GM21825 (cell line): ENCODE measurements around the gene PHF20.
"Not testable (repeated sequence)": the region's sequence is repeated elsewhere in the genome, so short reads cannot be mapped to it uniquely, and the experiment has no call there.

Experiments
- ATAC-seq: cut with Tn5 transposase; IDR thresholded peaks from one replicate; pipeline ENCODE4 v1.9.1; 2021; ENCODE audit warnings: mild to moderate bottlenecking, moderate library complexity; ENCODE audit not compliant: unreplicated experiment

PHF20 gene

GRCh38 chr20:35883778-35884540 lies 112.1 kb downstream of the PHF20 start:
- ATAC-seq: no peak

DNA sequence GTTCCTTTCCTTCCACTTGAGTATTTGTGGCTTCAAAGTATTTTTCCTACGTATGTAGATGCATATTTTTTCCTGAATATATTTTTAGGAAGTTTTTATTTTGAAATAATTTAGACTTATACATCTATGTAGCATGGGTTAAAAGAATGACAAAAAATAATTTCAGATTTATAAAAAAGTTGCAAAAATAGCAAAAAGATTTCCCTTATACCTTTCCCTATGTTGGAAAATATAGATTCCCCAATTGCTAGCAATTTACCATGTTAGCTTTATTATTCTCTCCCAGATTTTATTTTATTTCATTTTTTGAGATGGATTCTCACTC lies 112.7 kb downstream of the PHF20 start:
- ATAC-seq: no peak

- ATAC-seq: no peak
Observed at GRCh38 chr20:35885212-35885611, 113.4 kb downstream of the PHF20 start.

- ATAC-seq: no peak
Observed at GRCh38 chr20:35886537-35886936, 114.7 kb downstream of the PHF20 start.

GRCh38 chr20:35887393-35888064 lies 115.7 kb downstream of the PHF20 start:
- ATAC-seq: no peak

GRCh38 chr20:35888657-35889056 lies 116.8 kb downstream of the PHF20 start:
- no peak for ATAC-seq

DNA sequence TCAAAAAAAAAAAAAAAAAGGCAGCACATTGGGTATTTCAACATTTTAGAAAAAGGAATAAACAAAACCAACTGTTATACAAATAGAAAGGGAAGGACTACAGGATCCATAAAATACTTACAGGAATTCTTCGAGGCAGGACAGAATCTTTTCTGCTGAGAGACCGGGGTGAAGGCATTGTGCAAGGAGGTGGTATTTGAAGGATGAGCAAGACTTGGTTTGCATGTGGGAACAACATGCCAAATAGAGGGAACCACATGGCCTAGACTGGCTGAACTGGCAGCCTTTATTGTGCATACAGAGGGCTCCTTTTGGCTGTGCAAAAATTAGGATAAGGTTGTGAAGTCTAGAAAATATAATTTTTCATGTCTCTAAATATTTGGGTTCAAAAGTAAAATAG lies 119.6 kb downstream of the PHF20 start:
- no peak for ATAC-seq

GRCh38 chr20:35892871-35893270 lies 121.1 kb downstream of the PHF20 start:
- no peak for ATAC-seq

DNA sequence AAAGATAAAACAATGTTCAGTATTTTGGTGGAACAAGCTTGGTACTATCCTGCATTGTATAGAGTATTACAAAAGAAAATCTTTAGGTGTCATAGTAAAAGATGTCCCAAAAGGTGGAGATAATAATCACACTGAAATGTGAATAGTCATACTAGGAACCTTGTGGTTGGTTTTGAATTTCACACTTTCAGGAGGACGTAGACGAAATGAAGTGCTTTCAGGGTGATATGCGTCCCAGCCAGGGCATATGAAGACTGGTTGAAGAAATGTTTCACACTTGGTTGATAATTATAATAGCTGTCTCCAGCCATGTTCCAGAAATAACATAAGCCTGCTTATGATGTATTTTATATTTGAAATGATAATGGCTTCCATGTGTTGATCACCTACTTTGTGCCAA lies 122.1 kb downstream of the PHF20 start:
- ATAC-seq: peak; percentile 83

DNA sequence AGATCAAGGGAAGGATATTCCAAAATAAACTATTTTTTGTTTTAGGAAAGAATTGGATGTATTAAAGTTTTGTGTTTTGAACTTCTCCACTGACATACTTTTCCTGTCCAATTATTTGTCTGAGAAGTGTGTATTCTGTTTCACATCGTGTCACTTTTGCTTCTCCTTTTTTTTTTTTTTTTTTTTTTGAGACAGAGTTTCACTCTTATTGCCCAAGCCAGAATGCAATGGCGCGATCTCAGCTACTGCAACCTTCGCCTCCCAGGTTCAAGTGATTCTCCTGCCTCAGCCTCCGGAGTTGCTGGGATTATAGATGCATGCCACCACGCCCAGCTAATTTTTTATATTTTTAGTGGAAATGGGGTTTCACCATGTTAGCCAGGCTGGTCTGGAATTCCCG lies 123.7 kb downstream of the PHF20 start:
- not testable (repeated sequence) for ATAC-seq

- no peak for ATAC-seq
Observed at GRCh38 chr20:35899064-35899463, 127.2 kb downstream of the PHF20 start.

DNA sequence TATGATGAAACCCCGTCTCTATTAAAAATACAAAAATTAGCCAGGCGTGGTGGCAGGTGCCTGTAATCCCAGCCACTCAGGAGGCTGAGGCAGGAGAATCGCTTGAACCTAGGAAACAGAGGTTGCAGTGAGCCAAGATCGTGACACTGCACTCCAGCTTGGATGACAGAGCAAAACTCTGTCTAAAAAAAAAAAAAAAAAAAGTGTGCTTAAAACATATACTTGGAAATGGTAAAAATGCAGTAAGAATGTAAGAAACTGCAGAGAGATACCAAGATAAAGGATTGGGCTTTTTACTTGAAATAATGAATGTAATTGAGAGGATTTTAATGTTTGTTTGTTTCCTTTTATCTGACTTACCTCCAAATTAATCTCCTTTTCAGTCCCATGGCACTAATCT lies 129.4 kb downstream of the PHF20 start:
- ATAC-seq: not testable (repeated sequence)

DNA sequence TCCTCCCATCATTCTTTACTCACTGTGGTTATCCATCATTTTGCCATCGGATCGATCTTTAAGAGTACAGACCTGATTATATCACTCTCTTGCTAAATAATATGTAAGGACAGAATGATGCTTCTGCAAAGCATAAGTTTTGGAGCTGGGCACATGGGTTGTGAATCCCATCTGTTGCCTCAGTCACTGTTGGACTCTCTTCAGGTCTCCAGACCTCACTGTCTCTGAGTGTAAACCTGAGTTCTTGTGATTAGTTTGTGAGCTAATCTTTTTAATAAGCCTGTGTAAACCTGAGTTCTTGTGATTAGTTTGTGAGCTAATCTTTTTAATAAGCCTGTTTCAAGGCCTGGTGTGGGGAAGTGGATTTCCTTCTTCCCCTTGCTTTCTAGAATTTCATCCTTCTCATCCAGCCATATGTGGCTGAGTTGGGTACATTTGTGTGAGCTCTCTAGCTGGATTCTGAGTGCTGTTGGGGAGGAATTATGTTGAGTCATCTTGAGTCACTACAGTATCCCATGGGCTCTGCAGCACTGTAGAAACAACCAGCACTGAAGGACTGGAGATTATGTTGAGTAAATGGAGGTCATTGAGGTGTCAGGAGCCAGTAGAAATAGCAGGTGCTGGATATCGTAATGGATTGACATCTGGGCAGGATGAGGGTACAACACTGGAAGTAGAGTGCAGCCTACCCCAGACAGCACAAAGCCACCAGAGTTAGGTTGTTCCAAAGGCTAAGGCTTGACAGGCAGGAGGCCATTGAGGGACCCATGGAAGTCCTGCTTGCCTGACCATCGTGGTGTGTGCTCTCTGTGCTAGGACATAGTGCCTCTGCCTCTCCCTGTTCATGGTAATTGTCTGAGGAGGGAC lies 130.1 kb downstream of the PHF20 start:
- no peak for ATAC-seq

- ATAC-seq: no peak
Observed at GRCh38 chr20:35902545-35902941, 130.7 kb downstream of the PHF20 start.

DNA sequence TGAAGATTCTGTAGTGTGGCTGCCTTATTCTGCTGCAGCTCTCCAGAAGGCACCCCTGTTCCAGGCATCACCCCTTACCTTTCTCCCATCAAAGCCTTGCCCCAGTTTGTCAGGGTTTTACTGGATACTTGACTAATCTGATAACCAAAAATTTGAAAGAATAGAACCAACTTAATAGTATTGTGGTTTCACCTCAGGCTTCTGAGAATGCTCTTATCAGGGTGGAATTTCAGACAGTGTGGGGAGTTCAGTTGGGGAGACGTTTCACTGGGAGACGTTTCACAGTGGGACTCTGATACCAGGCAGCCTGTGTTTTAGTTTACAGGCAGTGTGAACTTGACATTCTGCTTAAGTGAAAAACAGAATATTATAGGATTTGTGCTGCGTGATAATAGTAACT lies 132.0 kb downstream of the PHF20 start:
- ATAC-seq: no peak

GRCh38 chr20:35904982-35905663 lies 133.3 kb downstream of the PHF20 start:
- no peak for ATAC-seq

GRCh38 chr20:35907017-35907701 lies 135.3 kb downstream of the PHF20 start:
- ATAC-seq: no peak

DNA sequence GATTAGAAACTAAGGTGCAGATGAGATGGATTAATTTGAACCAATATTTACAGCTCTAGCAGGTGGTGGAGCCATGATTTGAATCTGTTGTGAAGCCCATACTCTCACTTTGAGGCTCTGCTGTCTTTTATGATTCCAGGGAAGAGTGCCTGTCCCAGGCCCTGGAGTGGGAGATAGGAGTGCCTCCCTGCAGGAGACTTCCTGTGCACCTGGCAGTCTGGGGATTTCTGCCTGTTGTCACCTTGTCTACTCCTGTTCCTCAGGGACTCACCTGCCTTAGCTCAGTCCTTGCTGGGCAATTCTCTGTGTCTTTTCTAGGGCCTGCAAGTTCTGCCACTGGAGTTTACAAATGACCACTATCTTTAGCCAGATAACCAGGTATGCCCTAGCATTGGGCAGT lies 136.2 kb downstream of the PHF20 start:
- ATAC-seq: no peak

GRCh38 chr20:35909176-35909575 lies 137.4 kb downstream of the PHF20 start:
- no peak for ATAC-seq

- no peak for ATAC-seq
Observed at GRCh38 chr20:35909796-35910195, 138.0 kb downstream of the PHF20 start.

DNA sequence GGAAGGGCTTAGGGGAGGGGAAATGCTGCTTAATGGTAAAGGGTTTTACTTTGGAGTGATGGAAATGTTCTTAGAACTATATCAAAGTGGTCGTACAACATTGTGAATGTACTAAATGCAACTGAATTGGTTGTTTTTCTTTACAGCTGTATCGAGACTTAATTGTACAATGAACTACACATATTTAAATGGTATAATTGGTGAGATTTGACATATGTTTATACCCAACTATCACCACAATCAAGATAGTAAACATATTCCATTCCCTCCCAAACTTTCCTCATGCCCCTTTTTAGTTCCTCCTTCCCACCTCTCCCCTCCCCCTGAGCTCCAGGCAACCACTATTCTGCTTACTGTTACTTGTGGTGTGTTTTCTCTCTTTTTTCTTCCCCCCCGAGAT lies 138.4 kb downstream of the PHF20 start:
- no peak for ATAC-seq
